Measurements from ENCODE around the gene RILP.

RILP gene

GRCh38 chr17:1597861-1598342, 51.8 kb downstream of the RILP start:
- DNase-seq = no peak

Measured in NCI-H1694 (cell line).